Measurements from ENCODE around the gene JAG2.

Gene JAG2

GRCh38 chr14:105138551-105139111, 29.9 kb downstream of the JAG2 start:
- no peak for DNase-seq (ENCODE audit: low spot score)

GRCh38 chr14:105138021-105138541, 30.5 kb downstream of the JAG2 start:
- DNase-seq (ENCODE audit: low spot score): no peak

GRCh38 chr14:105137481-105138020, 31.0 kb downstream of the JAG2 start:
- DNase-seq (ENCODE audit: low spot score): no peak

GRCh38 chr14:105136401-105137322, 31.9 kb downstream of the JAG2 start:
- no peak for DNase-seq (ENCODE audit: low spot score)

- DNase-seq (ENCODE audit: low spot score): no peak
Measured at GRCh38 chr14:105135700-105136395, 32.7 kb downstream of the JAG2 start.

- DNase-seq (ENCODE audit: low spot score): no peak
Measured at GRCh38 chr14:105132921-105133654, 35.5 kb downstream of the JAG2 start.

- no peak for DNase-seq (ENCODE audit: low spot score)
Measured at GRCh38 chr14:105131241-105131640, 37.3 kb downstream of the JAG2 start.

GRCh38 chr14:105128059-105128458, 40.5 kb downstream of the JAG2 start:
- DNase-seq (ENCODE audit: low spot score): no peak

GRCh38 chr14:105126981-105127329, 41.6 kb downstream of the JAG2 start:
- no peak for DNase-seq (ENCODE audit: low spot score)

GRCh38 chr14:105126126-105126980, 42.2 kb downstream of the JAG2 start:
- DNase-seq (ENCODE audit: low spot score): no peak

GRCh38 chr14:105124823-105125222, 43.8 kb downstream of the JAG2 start:
- no peak for DNase-seq (ENCODE audit: low spot score)

- DNase-seq (ENCODE audit: low spot score): no peak
Measured at GRCh38 chr14:105123981-105124765, 44.4 kb downstream of the JAG2 start.

GRCh38 chr14:105123064-105123665, 45.4 kb downstream of the JAG2 start:
- peak; percentile 73 for DNase-seq (ENCODE audit: low spot score)

GRCh38 chr14:105120056-105120455, 48.5 kb downstream of the JAG2 start:
- no peak for DNase-seq (ENCODE audit: low spot score)

- no peak for DNase-seq (ENCODE audit: low spot score)
Measured at GRCh38 chr14:105119408-105120025, 49.1 kb downstream of the JAG2 start.

GRCh38 chr14:105118646-105119407, 49.7 kb downstream of the JAG2 start:
- no peak for DNase-seq (ENCODE audit: low spot score)

- no peak for DNase-seq (ENCODE audit: low spot score)
Measured at GRCh38 chr14:105117710-105118385, 50.7 kb downstream of the JAG2 start.

- no peak for DNase-seq (ENCODE audit: low spot score)
Measured at GRCh38 chr14:105117257-105117646, 51.3 kb downstream of the JAG2 start.

Measured in COLO829 (cell line).